ENCODE data around the gene KCNH1. TPM values are rescaled to one million over a fixed set of nuclear protein-coding genes. Genes with fewer than 3 reads are reported as not detected.

Gene KCNH1
- polyA plus RNA-seq, 1 donor from 2014 or later: 3.9 TPM

DNA sequence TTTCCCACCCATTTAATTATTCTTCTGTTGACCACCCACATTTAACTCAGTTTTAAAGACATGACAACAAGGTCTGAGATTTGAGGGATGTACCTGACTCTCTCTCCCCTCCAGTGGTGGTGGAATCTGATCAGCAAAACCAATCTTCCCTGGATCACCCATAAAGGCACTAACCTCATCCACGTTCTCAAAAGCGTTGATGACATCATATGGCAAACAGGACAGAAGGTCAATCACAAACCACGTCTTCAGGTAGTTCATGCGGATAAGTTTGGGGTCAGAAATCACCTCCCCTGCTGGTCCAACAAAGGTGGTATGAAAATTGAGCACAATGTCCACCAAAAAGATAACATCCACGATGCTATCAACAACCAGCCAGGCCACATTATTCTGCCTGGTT is 115.3 kb downstream of the KCNH1 start:
- Histone ChIP-seq H3K27me3 (ENCODE audit: insufficient read depth, low read depth, low read length) (no peaks in the 10 kb centered on the region), H3F3A (ENCODE audit: insufficient read depth, low read length, poor library complexity, severe bottlenecking) (no peaks in the 10 kb centered on the region), H3K9ac (ENCODE audit: low read length) (no peak overlapping the region), H3K36me3 (ENCODE audit: insufficient read depth, low read length) (no peaks in the 10 kb centered on the region), H3K27ac (ENCODE audit: low read length) (no peak overlapping the region), H3K4me3 (ENCODE audit: low read length) (no peak overlapping the region), H3K4me2 (ENCODE audit: low read length) (no peak overlapping the region), H2AFZ (ENCODE audit: low read depth, low read length) (no peak overlapping the region), H3K9me2 (ENCODE audit: insufficient read depth, low read length) (no peaks in the 10 kb centered on the region), H3K79me2 (replicated peaks; ENCODE audit: insufficient read depth, low read length) (no peaks in the 10 kb centered on the region), H4K20me1 (ENCODE audit: insufficient read depth) (no peaks in the 10 kb centered on the region), H3K9me3 (ENCODE audit: low read length) (no peaks in the 10 kb centered on the region)
- TF ChIP-seq, protein P1, sequence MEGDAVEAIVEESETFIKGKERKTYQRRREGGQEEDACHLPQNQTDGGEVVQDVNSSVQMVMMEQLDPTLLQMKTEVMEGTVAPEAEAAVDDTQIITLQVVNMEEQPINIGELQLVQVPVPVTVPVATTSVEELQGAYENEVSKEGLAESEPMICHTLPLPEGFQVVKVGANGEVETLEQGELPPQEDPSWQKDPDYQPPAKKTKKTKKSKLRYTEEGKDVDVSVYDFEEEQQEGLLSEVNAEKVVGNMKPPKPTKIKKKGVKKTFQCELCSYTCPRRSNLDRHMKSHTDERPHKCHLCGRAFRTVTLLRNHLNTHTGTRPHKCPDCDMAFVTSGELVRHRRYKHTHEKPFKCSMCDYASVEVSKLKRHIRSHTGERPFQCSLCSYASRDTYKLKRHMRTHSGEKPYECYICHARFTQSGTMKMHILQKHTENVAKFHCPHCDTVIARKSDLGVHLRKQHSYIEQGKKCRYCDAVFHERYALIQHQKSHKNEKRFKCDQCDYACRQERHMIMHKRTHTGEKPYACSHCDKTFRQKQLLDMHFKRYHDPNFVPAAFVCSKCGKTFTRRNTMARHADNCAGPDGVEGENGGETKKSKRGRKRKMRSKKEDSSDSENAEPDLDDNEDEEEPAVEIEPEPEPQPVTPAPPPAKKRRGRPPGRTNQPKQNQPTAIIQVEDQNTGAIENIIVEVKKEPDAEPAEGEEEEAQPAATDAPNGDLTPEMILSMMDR (IDR thresholded peaks at IDR 0.05; ENCODE audit: poor library complexity, severe bottlenecking): no peak
- TF ChIP-seq SMC3 (conservative IDR thresholded peaks at IDR 0.05; ENCODE audit: poor library complexity): no peak
- TF ChIP-seq POLR2AphosphoS5 (IDR thresholded peaks at IDR 0.05): no peak
- no peak for TF ChIP-seq RAD21 (conservative IDR thresholded peaks at IDR 0.05)
- TF ChIP-seq, protein P2, sequence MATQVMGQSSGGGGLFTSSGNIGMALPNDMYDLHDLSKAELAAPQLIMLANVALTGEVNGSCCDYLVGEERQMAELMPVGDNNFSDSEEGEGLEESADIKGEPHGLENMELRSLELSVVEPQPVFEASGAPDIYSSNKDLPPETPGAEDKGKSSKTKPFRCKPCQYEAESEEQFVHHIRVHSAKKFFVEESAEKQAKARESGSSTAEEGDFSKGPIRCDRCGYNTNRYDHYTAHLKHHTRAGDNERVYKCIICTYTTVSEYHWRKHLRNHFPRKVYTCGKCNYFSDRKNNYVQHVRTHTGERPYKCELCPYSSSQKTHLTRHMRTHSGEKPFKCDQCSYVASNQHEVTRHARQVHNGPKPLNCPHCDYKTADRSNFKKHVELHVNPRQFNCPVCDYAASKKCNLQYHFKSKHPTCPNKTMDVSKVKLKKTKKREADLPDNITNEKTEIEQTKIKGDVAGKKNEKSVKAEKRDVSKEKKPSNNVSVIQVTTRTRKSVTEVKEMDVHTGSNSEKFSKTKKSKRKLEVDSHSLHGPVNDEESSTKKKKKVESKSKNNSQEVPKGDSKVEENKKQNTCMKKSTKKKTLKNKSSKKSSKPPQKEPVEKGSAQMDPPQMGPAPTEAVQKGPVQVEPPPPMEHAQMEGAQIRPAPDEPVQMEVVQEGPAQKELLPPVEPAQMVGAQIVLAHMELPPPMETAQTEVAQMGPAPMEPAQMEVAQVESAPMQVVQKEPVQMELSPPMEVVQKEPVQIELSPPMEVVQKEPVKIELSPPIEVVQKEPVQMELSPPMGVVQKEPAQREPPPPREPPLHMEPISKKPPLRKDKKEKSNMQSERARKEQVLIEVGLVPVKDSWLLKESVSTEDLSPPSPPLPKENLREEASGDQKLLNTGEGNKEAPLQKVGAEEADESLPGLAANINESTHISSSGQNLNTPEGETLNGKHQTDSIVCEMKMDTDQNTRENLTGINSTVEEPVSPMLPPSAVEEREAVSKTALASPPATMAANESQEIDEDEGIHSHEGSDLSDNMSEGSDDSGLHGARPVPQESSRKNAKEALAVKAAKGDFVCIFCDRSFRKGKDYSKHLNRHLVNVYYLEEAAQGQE (IDR thresholded peaks at IDR 0.05; ENCODE audit: borderline replicate concordance): no peak
- no peak for TF ChIP-seq MXI1 (conservative IDR thresholded peaks at IDR 0.05; ENCODE audit: poor library complexity, severe bottlenecking)
- TF ChIP-seq TAF1 (IDR thresholded peaks at IDR 0.05; ENCODE audit: low read depth): no peak
- TF ChIP-seq EP300 (conservative IDR thresholded peaks at IDR 0.05; ENCODE audit: poor library complexity, severe bottlenecking): no peak
- no peak for TF ChIP-seq EZH2 (IDR thresholded peaks at IDR 0.05; ENCODE audit: borderline replicate concordance, insufficient read depth, low read length, poor library complexity, severe bottlenecking)

DNA sequence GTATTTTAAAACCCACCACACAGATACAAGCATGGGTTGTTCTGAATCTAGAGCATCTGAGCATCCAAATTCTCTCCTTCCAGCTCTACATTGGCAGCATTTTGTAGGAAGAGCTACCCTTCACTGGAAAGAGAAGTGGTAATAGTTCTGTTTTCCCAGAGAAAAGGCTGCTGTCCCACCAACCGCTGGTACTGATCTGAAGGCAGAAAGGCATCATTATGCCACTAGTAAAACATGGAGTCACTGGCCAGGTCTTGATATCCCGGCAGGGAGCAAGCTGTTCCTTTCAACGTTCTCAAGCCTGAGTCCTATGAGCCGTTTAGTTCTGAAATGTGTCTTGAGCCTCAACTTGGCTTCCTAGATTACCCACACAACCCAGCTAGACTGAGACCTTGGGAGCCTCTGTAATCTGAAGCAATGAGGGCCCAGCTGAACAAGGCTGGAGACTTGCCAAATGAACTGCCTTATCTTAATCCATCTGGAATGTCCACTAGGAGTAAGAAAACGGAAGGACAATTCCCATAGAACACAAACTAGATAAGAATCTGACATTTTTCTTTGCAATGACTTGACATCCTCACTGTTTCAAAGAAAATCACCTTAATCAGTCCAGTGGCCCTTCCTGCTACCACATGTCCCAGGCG is 116.8 kb downstream of the KCNH1 start:
- H3K27ac ChIP-seq (ENCODE audit: low read length): no peak overlapping the region

More for the DNA sequence above, 116.8 kb downstream of the KCNH1 start:
- Histone ChIP-seq H3K9ac (ENCODE audit: low read length) (no peak overlapping the region), H3K27me3 (ENCODE audit: insufficient read depth, low read depth, low read length) (no peaks in the 10 kb centered on the region), H3K79me2 (replicated peaks; ENCODE audit: insufficient read depth, low read length) (no peaks in the 10 kb centered on the region), H4K20me1 (ENCODE audit: insufficient read depth) (no peaks in the 10 kb centered on the region), H3K36me3 (ENCODE audit: insufficient read depth, low read length) (no peaks in the 10 kb centered on the region), H3K9me3 (ENCODE audit: low read length) (no peaks in the 10 kb centered on the region), H3F3A (ENCODE audit: insufficient read depth, low read length, poor library complexity, severe bottlenecking) (no peaks in the 10 kb centered on the region), H3K4me3 (ENCODE audit: low read length) (no peak overlapping the region), H2AFZ (ENCODE audit: low read depth, low read length) (no peak overlapping the region), H3K9me2 (ENCODE audit: insufficient read depth, low read length) (no peaks in the 10 kb centered on the region), H3K4me2 (ENCODE audit: low read length) (no peak overlapping the region)
- TF ChIP-seq MXI1 (conservative IDR thresholded peaks at IDR 0.05; ENCODE audit: poor library complexity, severe bottlenecking) (no peak), EP300 (conservative IDR thresholded peaks at IDR 0.05; ENCODE audit: poor library complexity, severe bottlenecking) (no peak), POLR2AphosphoS5 (IDR thresholded peaks at IDR 0.05) (no peak), SMC3 (conservative IDR thresholded peaks at IDR 0.05; ENCODE audit: poor library complexity) (no peak), EZH2 (IDR thresholded peaks at IDR 0.05; ENCODE audit: borderline replicate concordance, insufficient read depth, low read length, poor library complexity, severe bottlenecking) (no peak), RAD21 (conservative IDR thresholded peaks at IDR 0.05) (no peak), TAF1 (IDR thresholded peaks at IDR 0.05; ENCODE audit: low read depth) (no peak)
- TF ChIP-seq, protein P2 (IDR thresholded peaks at IDR 0.05; ENCODE audit: borderline replicate concordance): no peak
- TF ChIP-seq, protein P1 (IDR thresholded peaks at IDR 0.05; ENCODE audit: poor library complexity, severe bottlenecking): no peak

Measured in neural cell (in vitro differentiated cells).